ENCODE results near the gene DRGX.

DNA sequence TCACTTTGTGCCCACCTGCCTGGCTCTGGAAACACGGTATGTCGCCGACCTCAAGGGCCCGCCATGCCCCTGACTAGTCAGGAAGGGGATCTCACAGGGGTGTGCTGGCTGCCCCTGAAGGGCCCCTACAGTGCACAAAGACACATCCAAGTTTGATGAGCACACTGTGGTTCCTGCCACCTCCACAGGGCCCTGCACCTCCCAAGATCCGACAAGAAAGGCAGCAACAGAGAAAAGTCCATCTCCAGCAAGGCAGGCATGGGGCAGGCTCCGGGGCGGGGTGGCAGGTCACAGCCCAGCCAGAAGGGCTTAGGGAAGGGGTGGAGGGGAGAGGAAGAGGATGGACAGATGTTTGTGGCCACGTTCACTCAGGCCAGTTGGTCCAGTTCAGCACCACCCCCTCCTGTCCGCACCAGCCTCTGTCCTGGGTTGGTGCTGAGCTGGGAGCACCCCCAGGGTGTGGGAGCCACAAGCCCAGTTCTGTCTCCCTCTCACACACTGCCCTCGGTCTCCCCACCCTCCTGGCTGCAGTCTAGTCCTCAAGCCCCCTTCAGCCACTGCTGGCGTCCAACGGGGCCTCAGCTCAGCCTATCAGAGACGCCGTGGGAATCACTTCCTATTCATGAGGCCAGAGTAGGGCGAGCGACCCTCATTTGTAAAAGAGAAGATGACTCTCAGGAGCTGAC is 11.5 kb downstream of the DRGX start:
- TF ChIP-seq, protein P1, sequence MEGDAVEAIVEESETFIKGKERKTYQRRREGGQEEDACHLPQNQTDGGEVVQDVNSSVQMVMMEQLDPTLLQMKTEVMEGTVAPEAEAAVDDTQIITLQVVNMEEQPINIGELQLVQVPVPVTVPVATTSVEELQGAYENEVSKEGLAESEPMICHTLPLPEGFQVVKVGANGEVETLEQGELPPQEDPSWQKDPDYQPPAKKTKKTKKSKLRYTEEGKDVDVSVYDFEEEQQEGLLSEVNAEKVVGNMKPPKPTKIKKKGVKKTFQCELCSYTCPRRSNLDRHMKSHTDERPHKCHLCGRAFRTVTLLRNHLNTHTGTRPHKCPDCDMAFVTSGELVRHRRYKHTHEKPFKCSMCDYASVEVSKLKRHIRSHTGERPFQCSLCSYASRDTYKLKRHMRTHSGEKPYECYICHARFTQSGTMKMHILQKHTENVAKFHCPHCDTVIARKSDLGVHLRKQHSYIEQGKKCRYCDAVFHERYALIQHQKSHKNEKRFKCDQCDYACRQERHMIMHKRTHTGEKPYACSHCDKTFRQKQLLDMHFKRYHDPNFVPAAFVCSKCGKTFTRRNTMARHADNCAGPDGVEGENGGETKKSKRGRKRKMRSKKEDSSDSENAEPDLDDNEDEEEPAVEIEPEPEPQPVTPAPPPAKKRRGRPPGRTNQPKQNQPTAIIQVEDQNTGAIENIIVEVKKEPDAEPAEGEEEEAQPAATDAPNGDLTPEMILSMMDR (IDR thresholded peaks at IDR 0.05), result no peak
- no peak for TF ChIP-seq POLR2A (IDR thresholded peaks at IDR 0.05; ENCODE audit: low read depth)
- TF ChIP-seq EP300 (IDR thresholded peaks at IDR 0.05), result no peak
- no peak for TF ChIP-seq POLR2AphosphoS5 (IDR thresholded peaks at IDR 0.05)

Measured in esophagus muscularis mucosa (tissue), 4 donors.